Stomach (tissue), 9 donors: ENCODE data around the gene JTB. TPM values are rescaled to one million over a fixed set of nuclear protein-coding genes. Genes with fewer than 3 reads are reported as not detected.
"Not testable (repeated sequence)": the region's sequence is repeated elsewhere in the genome, so short reads cannot be mapped to it uniquely, and the experiment has no call there.

Experiments
- DNase-seq, 2 donors: peaks; one replicate each; pipeline versions ENCODE4 v3.0.0 to v3.0.0-alpha.2; 2013 to 2019
- H3K27ac ChIP-seq, 5 donors: fragments of 200-600 bp in 4 of 5; sonication (generic) in 4 of 5; one replicate each; pipeline ENCODE4 v1.5.1; 2013 to 2019; ENCODE audit warnings: mild to moderate bottlenecking in 1 of 5, moderate library complexity in 1 of 5
- H3K27me3 ChIP-seq, 3 donors: fragments of 200-600 bp; sonication (generic); one replicate each; pipeline ENCODE4 v1.5.1; 2017 to 2019; ENCODE audit warnings: mixed run types in 1 of 3
- H3K36me3 ChIP-seq, 4 donors: fragments of 200-600 bp; sonication (generic); 1 replicate in 3 of 4; 2 replicates in 1 of 4; pipeline ENCODE4 v1.5.1; 2016 to 2019
- H3K4me1 ChIP-seq, 4 donors: fragments of 200-600 bp; sonication (generic); one replicate each; pipeline ENCODE4 v1.5.1; 2016 to 2019
- H3K4me3 ChIP-seq, 4 donors: fragments of 200-600 bp; sonication (generic) in 3 of 4; one replicate each; pipeline ENCODE4 v1.5.1; 2016 to 2019; ENCODE audit warnings: mild to moderate bottlenecking in 1 of 4
- H3K9me3 ChIP-seq, 4 donors: fragments of 200-600 bp; sonication (generic); one replicate each; pipeline ENCODE4 v1.5.1; 2016 to 2019
- CTCF ChIP-seq, 7 experiments: fragments of 450-650 bp in 4 of 7; fragments of 200-600 bp in 3 of 7; sonication (generic) in 3 of 7; IDR thresholded peaks; one replicate each; pipeline ENCODE4 v1.5.1; 2016 to 2019; ENCODE audit warnings: antibody characterized with exemption in 7 of 7, control low read depth in 2 of 7, mild to moderate bottlenecking in 1 of 7
- EP300 ChIP-seq: sonication (generic); formaldehyde crosslinking; IDR thresholded peaks from one replicate; pipeline ENCODE4 v1.6.1; 2017; ENCODE audit warnings: antibody characterized with exemption
- POLR2A ChIP-seq, 4 donors: fragments of 450-650 bp; IDR thresholded peaks; one replicate each; pipeline ENCODE4 v1.6.1; 2016; ENCODE audit warnings: antibody characterized with exemption in 4 of 4, control low read depth in 2 of 4, mild to moderate bottlenecking in 1 of 4, moderate library complexity in 1 of 4
- POLR2AphosphoS5 ChIP-seq, 3 donors: sonication (generic); formaldehyde crosslinking; IDR thresholded peaks; one replicate each; pipeline ENCODE4 v1.6.1; 2016; ENCODE audit warnings: antibody characterized with exemption in 3 of 3
- WGBS, 5 donors: extraction: QIAGEN DNeasy Blood & Tissue Kit in 3 of 5; methylation state at CpG; one replicate each; pipeline versions ENCODE4 v1.1.5 to v1.1.7; 2013 to 2018; 5-methylcytosine and 5-hydroxymethylcytosine counted together
- intact Hi-C: fragments of 100-400 bp; cut with DNase I; formaldehyde crosslinking; loops from one replicate; pipeline ENCODE4 v1.15.1; 2023; ENCODE audit warnings: low total_unique reads
- polyA plus RNA-seq, 3 donors: library from polyadenylated mRNA; stranded (reverse); fragments of 200-250 nt; gene quantifications; one replicate each; pipeline ENCODE4 v1.2.3, GENCODE V29; 2013
- total RNA-seq, 5 donors: library from RNA; depleted of rRNA; stranded (reverse); fragments of >200 nt; gene quantifications; one replicate each; pipeline versions ENCODE4 v1.1.0 to v1.2.3, GENCODE V29; 2014 to 2016
- donor health status: healthy with polysubstance abuse.
- donor health status: Bipolar disorder and iron deficiency.
- donor health status: healthy.

Gene JTB
- total and polyA plus RNA-seq, 8 donors, result 130 to 859 (median 235) TPM

DNA sequence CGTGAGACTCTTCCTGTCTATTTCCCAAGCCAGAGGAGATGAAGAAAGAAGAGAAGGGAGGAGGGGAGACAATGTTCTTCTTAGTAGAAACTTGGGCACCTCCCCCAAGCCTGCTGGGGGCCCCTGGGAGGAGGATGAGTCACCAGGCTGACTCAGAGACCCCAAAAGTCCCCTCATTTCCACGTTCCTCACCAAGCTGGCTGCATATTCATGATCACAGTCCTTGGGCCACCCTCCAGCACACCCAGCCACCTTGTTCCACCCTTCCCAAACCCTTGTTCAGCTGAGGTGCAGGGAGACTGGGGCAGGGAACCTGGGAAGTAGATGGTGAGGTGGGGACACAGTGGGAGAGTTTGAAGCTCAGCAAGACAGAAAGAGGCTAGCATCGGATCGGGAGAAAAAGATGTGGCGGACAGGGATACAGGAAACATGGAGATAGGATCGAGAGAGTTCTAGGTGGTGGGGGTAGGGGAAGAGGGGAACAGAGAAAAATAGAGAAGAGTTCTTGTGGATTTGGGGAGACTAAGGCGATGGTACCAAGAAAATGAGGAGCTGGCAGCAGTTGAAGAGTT is 8.0 kb upstream of the JTB start:
- intact Hi-C loops, result loop anchor here (5.0 kb wide), 1 partner anchor 188 kb away; no protein-coding TSS in a partner anchor
- no peaks in the 10 kb centered on the region for H3K27me3 ChIP-seq
- peaks cover 8 to 35% (median 28%) of the 10 kb centered on the region in 4 donors for H3K36me3 ChIP-seq
- H3K4me3 ChIP-seq, result peak overlapping the region; percentile 47 to 71 (median 56)
- peak in 1 of 2 donors; percentile 65 for DNase-seq
- peak overlapping the region; percentile 80 to 94 (median 89) for H3K27ac ChIP-seq
- WGBS, 5 donors, result 7 to 16% (median 10%) methylated on average over 7 of the region's 7 CpGs
- H3K4me1 ChIP-seq, result peaks cover 15 to 41% (median 33%) of the 10 kb centered on the region in 4 donors
- no peak for TF ChIP-seq EP300
- TF ChIP-seq CTCF (IDR thresholded peaks at IDR 0.05), result no peak
- TF ChIP-seq POLR2A (IDR thresholded peaks at IDR 0.05), result no peak
- TF ChIP-seq POLR2AphosphoS5 (IDR thresholded peaks at IDR 0.05), result peak in 1 of 3 donors; percentile 57
- no peaks in the 10 kb centered on the region for H3K9me3 ChIP-seq

DNA sequence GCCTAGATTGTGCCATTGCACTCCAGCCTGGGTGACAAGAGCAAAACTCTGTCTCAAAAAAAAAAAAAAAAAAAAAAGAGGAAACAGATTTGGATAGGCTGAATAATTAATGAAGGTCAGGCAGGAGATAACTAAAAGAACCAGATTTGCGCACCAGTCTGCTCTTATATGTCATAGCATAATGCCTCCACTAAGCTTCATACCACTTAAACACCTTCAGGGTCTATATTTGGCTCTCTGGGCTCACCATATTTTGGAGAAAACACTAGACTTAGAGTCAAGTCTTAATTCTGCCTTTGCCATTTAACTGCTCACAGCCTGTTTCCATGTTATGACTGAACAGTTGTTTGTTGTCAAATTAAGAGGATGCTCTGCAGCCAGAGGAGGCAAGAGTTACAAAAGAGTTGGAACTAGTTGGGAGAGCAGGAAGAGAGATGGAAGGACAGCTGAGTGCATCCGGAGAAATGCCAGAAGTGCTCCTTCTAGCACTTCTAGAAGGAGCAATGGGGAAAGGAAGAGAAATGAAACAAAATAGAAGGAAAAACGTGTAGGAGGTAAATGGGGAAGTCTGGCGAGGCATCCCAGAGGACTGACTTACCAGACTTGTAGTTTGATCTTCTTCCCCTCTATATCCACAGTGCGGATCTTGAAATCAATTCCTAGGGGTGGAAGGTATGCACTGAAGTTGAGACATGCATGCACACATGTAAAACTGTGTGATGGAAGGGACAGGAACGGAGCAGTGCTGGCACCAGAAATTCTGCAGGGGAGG is 6.8 kb upstream of the JTB start:
- 65 to 72% (median 68%) methylated on average over 6 of the region's 6 CpGs for WGBS, 5 donors
- H3K4me3 ChIP-seq, result peak overlapping the region in 3 of 4 donors; percentile 47 to 71 (median 55)
- peaks cover 11 to 33% (median 27%) of the 10 kb centered on the region in 4 donors for H3K4me1 ChIP-seq
- intact Hi-C loops, result no loop called here
- DNase-seq, result peak in 1 of 2 donors; percentile 53
- H3K36me3 ChIP-seq, result peaks cover 8 to 40% (median 31%) of the 10 kb centered on the region in 4 donors
- no peaks in the 10 kb centered on the region for H3K9me3 ChIP-seq
- TF ChIP-seq EP300 (no peak), POLR2A (IDR thresholded peaks at IDR 0.05) (no peak), POLR2AphosphoS5 (IDR thresholded peaks at IDR 0.05) (no peak), CTCF (IDR thresholded peaks at IDR 0.05) (no peak)
- peak overlapping the region in 4 of 5 donors; percentile 80 to 93 (median 88) for H3K27ac ChIP-seq
- H3K27me3 ChIP-seq, result no peaks in the 10 kb centered on the region

DNA sequence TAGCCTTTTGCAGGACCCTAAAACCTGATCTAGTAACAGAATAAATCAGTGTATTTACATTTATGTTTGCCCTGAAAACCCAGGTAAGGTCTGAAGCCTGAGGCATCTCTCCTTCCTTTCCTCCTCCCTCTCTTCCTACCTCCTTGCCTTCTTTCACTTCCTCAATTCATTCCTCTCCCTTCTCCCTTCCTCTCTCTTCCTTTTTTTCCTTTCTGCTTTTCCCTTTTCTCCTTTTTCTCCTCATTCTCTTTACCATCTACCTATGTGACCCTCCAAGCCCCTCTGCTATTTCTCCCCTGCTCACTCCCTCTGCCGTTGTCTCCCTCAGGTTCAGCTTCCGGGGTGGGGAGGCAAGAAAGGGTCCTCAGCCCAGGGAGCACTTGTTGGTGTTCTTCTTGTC is 4.3 kb upstream of the JTB start:
- H3K9me3 ChIP-seq, H3K4me3 ChIP-seq, H3K27ac ChIP-seq, intact Hi-C loops, H3K27me3 ChIP-seq, DNase-seq: not testable (repeated sequence)
- H3K36me3 ChIP-seq, result peaks cover 8 to 45% (median 34%) of the 10 kb centered on the region in 4 donors
- 85 to 93% (median 86%) methylated on average over 2 of the region's 2 CpGs for WGBS, 5 donors
- peaks cover 17 to 44% (median 39%) of the 10 kb centered on the region in 4 donors for H3K4me1 ChIP-seq

GRCh38 chr1:153979091-153979490 is 1.6 kb upstream of the JTB start:
- H3K4me3 ChIP-seq, DNase-seq, H3K27me3 ChIP-seq, intact Hi-C loops, H3K9me3 ChIP-seq: not testable (repeated sequence)
- Histone ChIP-seq H3K27ac (peak overlapping the region in 1 of 5 donors; percentile 94), H3K36me3 (peaks cover 25 to 65% (median 56%) of the 10 kb centered on the region in 4 donors), H3K4me1 (peaks cover 15 to 49% (median 36%) of the 10 kb centered on the region in 4 donors)
- WGBS, 5 donors, result 88 to 95% (median 93%) methylated on average over 12 of the region's 12 CpGs

GRCh38 chr1:153978274-153978909 is 918 bp upstream of the JTB start:
- no peak for DNase-seq
- WGBS, 5 donors, result 46 to 59% (median 53%) methylated on average over 9 of the region's 9 CpGs
- H3K36me3 ChIP-seq, result peaks cover 32 to 66% (median 62%) of the 10 kb centered on the region in 4 donors
- H3K4me1 ChIP-seq, result peaks cover 15 to 43% (median 35%) of the 10 kb centered on the region in 4 donors
- peak overlapping the region in 4 of 5 donors; percentile 93 to 97 (median 96) for H3K27ac ChIP-seq
- H3K4me3 ChIP-seq, result peak overlapping the region; percentile 81 to 99 (median 94)
- intact Hi-C loops, result no loop called here
- no peaks in the 10 kb centered on the region for H3K9me3 ChIP-seq
- TF ChIP-seq POLR2A (IDR thresholded peaks at IDR 0.05), result no peak
- TF ChIP-seq EP300, result no peak
- no peak for TF ChIP-seq POLR2AphosphoS5 (IDR thresholded peaks at IDR 0.05)
- no peak for TF ChIP-seq CTCF (IDR thresholded peaks at IDR 0.05)
- no peaks in the 10 kb centered on the region for H3K27me3 ChIP-seq
